ENCODE measurements around the gene DOK3. TPM values are rescaled to one million over a fixed set of nuclear protein-coding genes. Genes with fewer than 3 reads are reported as not detected.
A peak's percentile ranks its signal among the peaks of the same experiment; 100 is the strongest.

The DOK3 gene
- total RNA-seq, 1 experiment from 2014 or later = 16.4 TPM

DNA sequence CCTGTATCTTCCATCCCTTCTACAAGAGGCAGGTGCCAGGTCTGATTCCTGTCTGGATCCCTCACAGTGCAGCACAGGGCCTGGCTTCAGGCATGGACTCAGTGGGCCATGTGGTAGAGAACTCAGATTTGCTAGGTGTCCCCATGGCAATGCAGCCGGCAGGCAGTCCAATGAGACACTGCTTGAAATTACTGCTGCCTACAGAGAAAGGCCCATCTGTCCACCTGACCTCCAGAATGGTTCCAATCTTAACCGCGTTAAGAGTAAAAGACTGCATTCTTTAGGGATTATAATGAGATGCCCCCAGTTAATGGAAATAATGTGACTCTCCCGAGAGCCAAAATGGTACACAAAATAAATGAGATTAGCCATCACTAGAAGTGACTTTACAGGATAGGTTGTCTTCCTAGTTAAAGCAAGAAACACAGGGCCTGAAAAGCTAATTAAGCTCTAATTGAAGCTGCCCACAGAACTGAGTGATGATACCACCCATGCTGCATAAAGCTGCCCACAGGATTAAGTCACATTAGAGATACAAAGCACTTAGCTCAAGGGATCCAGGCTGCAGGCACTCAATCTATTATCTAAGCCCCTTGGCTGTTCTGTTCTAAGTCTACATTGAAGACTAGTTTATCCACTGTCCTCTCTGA lies 33.3 kb upstream of the DOK3 start:
- H3K9me3 ChIP-seq (ENCODE audit: control insufficient read depth, low read depth, low read length) = no peaks in the 10 kb centered on the region
- no peak overlapping the region for H2BK5ac ChIP-seq (ENCODE audit: insufficient read length, low read length)
- H3K23ac ChIP-seq (ENCODE audit: insufficient read length, low read depth, low read length) = no peak overlapping the region
- H3K79me2 ChIP-seq (ENCODE audit: insufficient read depth, low read length) = peaks cover 4% of the 10 kb centered on the region; the same call in 1 of the 2 replicates
- H2BK12ac ChIP-seq (ENCODE audit: insufficient read length, low read depth, low read length) = no peak overlapping the region
- TF ChIP-seq, protein P1, sequence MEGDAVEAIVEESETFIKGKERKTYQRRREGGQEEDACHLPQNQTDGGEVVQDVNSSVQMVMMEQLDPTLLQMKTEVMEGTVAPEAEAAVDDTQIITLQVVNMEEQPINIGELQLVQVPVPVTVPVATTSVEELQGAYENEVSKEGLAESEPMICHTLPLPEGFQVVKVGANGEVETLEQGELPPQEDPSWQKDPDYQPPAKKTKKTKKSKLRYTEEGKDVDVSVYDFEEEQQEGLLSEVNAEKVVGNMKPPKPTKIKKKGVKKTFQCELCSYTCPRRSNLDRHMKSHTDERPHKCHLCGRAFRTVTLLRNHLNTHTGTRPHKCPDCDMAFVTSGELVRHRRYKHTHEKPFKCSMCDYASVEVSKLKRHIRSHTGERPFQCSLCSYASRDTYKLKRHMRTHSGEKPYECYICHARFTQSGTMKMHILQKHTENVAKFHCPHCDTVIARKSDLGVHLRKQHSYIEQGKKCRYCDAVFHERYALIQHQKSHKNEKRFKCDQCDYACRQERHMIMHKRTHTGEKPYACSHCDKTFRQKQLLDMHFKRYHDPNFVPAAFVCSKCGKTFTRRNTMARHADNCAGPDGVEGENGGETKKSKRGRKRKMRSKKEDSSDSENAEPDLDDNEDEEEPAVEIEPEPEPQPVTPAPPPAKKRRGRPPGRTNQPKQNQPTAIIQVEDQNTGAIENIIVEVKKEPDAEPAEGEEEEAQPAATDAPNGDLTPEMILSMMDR (conservative IDR thresholded peaks at IDR 0.05) = no peak
- no peak overlapping the region for H3K56ac ChIP-seq (ENCODE audit: insufficient read length, low read depth, low read length)
- no peaks in the 10 kb centered on the region for H3K27me3 ChIP-seq (ENCODE audit: insufficient read depth, low read length)
- no peak overlapping the region for H2BK120ac ChIP-seq (ENCODE audit: low read depth, low read length, poor library complexity, severe bottlenecking)
- H3K18ac ChIP-seq (ENCODE audit: insufficient read length, low read depth, low read length) = no peak overlapping the region
- Mint-ChIP-seq H3K9me3 (no peaks in the 10 kb centered on the region), H3K4me1 (peaks cover 3 to 4% of the 10 kb centered on the region in 2 experiments; a peak in 3 of 4 replicates), H3K27me3 (ENCODE audit: low read depth) (no peaks in the 10 kb centered on the region), H3K27ac (peak overlapping the region in 1 of 3 experiments; percentile 59; a peak in 1 of 7 replicates), H3K4me3 (no peak overlapping the region), H3K36me3 (ENCODE audit: insufficient read depth in 1 of 3, low read depth in 3 of 3) (peaks cover 15 to 33% (median 32%) of the 10 kb centered on the region in 3 experiments; a peak in 6 of 7 replicates)
- H3K9ac ChIP-seq (ENCODE audit: extremely low read depth, insufficient read length, low read length) = no peak overlapping the region
- no peak overlapping the region for H4K8ac ChIP-seq (replicated peaks; ENCODE audit: insufficient read length, low read depth, low read length)
- H2BK15ac ChIP-seq (ENCODE audit: low read depth, low read length) = no peak overlapping the region
- no peak overlapping the region for H3T11ph ChIP-seq (ENCODE audit: low read length)
- no peak overlapping the region for H2AK5ac ChIP-seq (ENCODE audit: insufficient read length, low read length)
- no peak overlapping the region for H2AFZ ChIP-seq (ENCODE audit: low read length)
- H3K27ac ChIP-seq (ENCODE audit: insufficient read length, low read depth, low read length) = no peak overlapping the region
- no peak overlapping the region for H4K91ac ChIP-seq (ENCODE audit: insufficient read length, low read depth, low read length)
- H2BK20ac ChIP-seq (ENCODE audit: low read depth, low read length, poor library complexity, severe bottlenecking) = no peak overlapping the region
- no peak overlapping the region for H3K4ac ChIP-seq (ENCODE audit: low read depth, low read length)
- no CpG with 5 or more reads among the region's 4 CpGs for WGBS (ENCODE audit: extremely low coverage, insufficient read length, low lambda C conversion rate)
- no peak overlapping the region for H3K14ac ChIP-seq (ENCODE audit: insufficient read depth, low read length)
- H3K4me1 ChIP-seq (ENCODE audit: insufficient read depth, low read length) = no peaks in the 10 kb centered on the region
- H3K4me2 ChIP-seq (ENCODE audit: insufficient read depth, insufficient read length, low read length) = no peak overlapping the region
- no peak overlapping the region for H4K5ac ChIP-seq (ENCODE audit: insufficient read length, low read depth, low read length)
- no peaks in the 10 kb centered on the region for H3K23me2 ChIP-seq (ENCODE audit: insufficient read length, low read depth, low read length, poor library complexity, severe bottlenecking)
- no peaks in the 10 kb centered on the region for H4K20me1 ChIP-seq (ENCODE audit: control insufficient read depth, insufficient read depth, insufficient read length)
- H3K79me1 ChIP-seq (ENCODE audit: insufficient read depth, low read depth, low read length, poor library complexity, severe bottlenecking) = peaks cover 6% of the 10 kb centered on the region
- no peak for DNase-seq
